ENCODE results near the gene EFNA3. TPM values are rescaled to one million over a fixed set of nuclear protein-coding genes. Genes with fewer than 3 reads are reported as not detected.

The EFNA3 gene
- total RNA-seq, 1 experiment from 2014 or later, result 12.5 TPM

- POLR2A ChIA-PET, result no interaction called here
- H3K36me3 Mint-ChIP-seq, result peaks cover 3% of the 10 kb centered on the region
- no peak overlapping the region for H3K27ac Mint-ChIP-seq
- no peak for TF ChIP-seq NFYB (CRISPR knock-in tag; conservative IDR thresholded peaks at IDR 0.05; ENCODE audit: low read depth)
- no peak for TF ChIP-seq OVOL2 (CRISPR knock-in tag; IDR thresholded peaks at IDR 0.05; ENCODE audit: borderline replicate concordance)
- TF ChIP-seq ZNF396 (CRISPR knock-in tag; IDR thresholded peaks at IDR 0.05; ENCODE audit: borderline replicate concordance), result no peak
- TF ChIP-seq, protein P1, sequence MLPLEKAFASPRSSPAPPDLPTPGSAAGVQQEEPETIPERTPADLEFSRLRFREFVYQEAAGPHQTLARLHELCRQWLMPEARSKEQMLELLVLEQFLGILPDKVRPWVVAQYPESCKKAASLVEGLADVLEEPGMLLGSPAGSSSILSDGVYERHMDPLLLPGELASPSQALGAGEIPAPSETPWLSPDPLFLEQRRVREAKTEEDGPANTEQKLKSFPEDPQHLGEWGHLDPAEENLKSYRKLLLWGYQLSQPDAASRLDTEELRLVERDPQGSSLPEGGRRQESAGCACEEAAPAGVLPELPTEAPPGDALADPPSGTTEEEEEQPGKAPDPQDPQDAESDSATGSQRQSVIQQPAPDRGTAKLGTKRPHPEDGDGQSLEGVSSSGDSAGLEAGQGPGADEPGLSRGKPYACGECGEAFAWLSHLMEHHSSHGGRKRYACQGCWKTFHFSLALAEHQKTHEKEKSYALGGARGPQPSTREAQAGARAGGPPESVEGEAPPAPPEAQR (CRISPR knock-in tag; IDR thresholded peaks at IDR 0.05), result no peak
- TF ChIP-seq TEAD4 (CRISPR knock-in tag; IDR thresholded peaks at IDR 0.05), result no peak
- TF ChIP-seq, protein P2, sequence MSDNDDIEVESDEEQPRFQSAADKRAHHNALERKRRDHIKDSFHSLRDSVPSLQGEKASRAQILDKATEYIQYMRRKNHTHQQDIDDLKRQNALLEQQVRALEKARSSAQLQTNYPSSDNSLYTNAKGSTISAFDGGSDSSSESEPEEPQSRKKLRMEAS (CRISPR knock-in tag; IDR thresholded peaks at IDR 0.05), result no peak
- no peak for TF ChIP-seq KAT7 (CRISPR knock-in tag; IDR thresholded peaks at IDR 0.05; ENCODE audit: borderline replicate concordance)
- no peak for TF ChIP-seq ESRRA (CRISPR knock-in tag; IDR thresholded peaks at IDR 0.05; ENCODE audit: borderline replicate concordance)
- no peak for TF ChIP-seq NFATC4 (CRISPR knock-in tag; IDR thresholded peaks at IDR 0.05)
- TF ChIP-seq SOX15 (CRISPR knock-in tag; IDR thresholded peaks at IDR 0.05), result no peak
- TF ChIP-seq AFF4 (CRISPR knock-in tag; IDR thresholded peaks at IDR 0.05; ENCODE audit: borderline replicate concordance), result no peak
- no peak for TF ChIP-seq ZNF416 (CRISPR knock-in tag; IDR thresholded peaks at IDR 0.05)
- TF ChIP-seq, protein P3, sequence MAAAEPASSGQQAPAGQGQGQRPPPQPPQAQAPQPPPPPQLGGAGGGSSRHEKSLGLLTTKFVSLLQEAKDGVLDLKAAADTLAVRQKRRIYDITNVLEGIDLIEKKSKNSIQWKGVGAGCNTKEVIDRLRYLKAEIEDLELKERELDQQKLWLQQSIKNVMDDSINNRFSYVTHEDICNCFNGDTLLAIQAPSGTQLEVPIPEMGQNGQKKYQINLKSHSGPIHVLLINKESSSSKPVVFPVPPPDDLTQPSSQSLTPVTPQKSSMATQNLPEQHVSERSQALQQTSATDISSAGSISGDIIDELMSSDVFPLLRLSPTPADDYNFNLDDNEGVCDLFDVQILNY (CRISPR knock-in tag; IDR thresholded peaks at IDR 0.05), result no peak
- TF ChIP-seq, protein P4, sequence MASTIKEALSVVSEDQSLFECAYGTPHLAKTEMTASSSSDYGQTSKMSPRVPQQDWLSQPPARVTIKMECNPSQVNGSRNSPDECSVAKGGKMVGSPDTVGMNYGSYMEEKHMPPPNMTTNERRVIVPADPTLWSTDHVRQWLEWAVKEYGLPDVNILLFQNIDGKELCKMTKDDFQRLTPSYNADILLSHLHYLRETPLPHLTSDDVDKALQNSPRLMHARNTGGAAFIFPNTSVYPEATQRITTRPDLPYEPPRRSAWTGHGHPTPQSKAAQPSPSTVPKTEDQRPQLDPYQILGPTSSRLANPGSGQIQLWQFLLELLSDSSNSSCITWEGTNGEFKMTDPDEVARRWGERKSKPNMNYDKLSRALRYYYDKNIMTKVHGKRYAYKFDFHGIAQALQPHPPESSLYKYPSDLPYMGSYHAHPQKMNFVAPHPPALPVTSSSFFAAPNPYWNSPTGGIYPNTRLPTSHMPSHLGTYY (CRISPR knock-in tag; IDR thresholded peaks at IDR 0.05), result no peak
- no peaks in the 10 kb centered on the region for H3K9me3 Mint-ChIP-seq
- no peak overlapping the region for H3K4me3 Mint-ChIP-seq
- peaks cover 56% of the 10 kb centered on the region for H3K27me3 Mint-ChIP-seq (ENCODE audit: low read depth)
- peaks cover 38% of the 10 kb centered on the region for H3K4me1 Mint-ChIP-seq
- CTCF ChIA-PET, result interaction anchor here (4.8 kb wide), 1 partner anchor 12 kb away, joined by 62 read pairs; no protein-coding TSS in a partner anchor
- ATAC-seq, result no peak
- no peak for DNase-seq (ENCODE audit: low spot score)
Measured at GRCh38 chr1:155073377-155074242, 5.0 kb upstream of the EFNA3 start.

- ATAC-seq (no peak), DNase-seq (ENCODE audit: low spot score) (no peak)
- H3K36me3 Mint-ChIP-seq, result no peaks in the 10 kb centered on the region
- no peaks in the 10 kb centered on the region for H3K9me3 Mint-ChIP-seq
- H3K27ac Mint-ChIP-seq, result no peak overlapping the region
- ChIA-PET CTCF (interaction anchor here (0.6 to 7.7 kb wide), 10 partner anchors 10 to 319 kb away, joined by 3 to 109 read pairs (median 4); partner anchors contain the start of genes ADAM15, EFNA4 and KRTCAP2), POLR2A (no interaction called here)
- no peak overlapping the region for H3K4me3 Mint-ChIP-seq
- peaks cover 34% of the 10 kb centered on the region for H3K4me1 Mint-ChIP-seq
- no peak for TF ChIP-seq GTF2I (CRISPR knock-in tag; conservative IDR thresholded peaks at IDR 0.05)
- TF ChIP-seq FOXK1 (CRISPR knock-in tag; IDR thresholded peaks at IDR 0.05), result no peak
- TF ChIP-seq AR (CRISPR knock-in tag; IDR thresholded peaks at IDR 0.05), result no peak
- no peak for TF ChIP-seq ATF6 (CRISPR knock-in tag; IDR thresholded peaks at IDR 0.05)
- TF ChIP-seq, protein P5, sequence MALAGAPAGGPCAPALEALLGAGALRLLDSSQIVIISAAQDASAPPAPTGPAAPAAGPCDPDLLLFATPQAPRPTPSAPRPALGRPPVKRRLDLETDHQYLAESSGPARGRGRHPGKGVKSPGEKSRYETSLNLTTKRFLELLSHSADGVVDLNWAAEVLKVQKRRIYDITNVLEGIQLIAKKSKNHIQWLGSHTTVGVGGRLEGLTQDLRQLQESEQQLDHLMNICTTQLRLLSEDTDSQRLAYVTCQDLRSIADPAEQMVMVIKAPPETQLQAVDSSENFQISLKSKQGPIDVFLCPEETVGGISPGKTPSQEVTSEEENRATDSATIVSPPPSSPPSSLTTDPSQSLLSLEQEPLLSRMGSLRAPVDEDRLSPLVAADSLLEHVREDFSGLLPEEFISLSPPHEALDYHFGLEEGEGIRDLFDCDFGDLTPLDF (CRISPR knock-in tag; IDR thresholded peaks at IDR 0.05), result no peak
- peaks cover 75% of the 10 kb centered on the region for H3K27me3 Mint-ChIP-seq (ENCODE audit: low read depth)
Measured at GRCh38 chr1:155075535-155075934, 3.1 kb upstream of the EFNA3 start.
